Measurements from ENCODE around the gene EBF3. TPM values are rescaled to one million over a fixed set of nuclear protein-coding genes. Genes with fewer than 3 reads are reported as not detected.

The EBF3 gene
- total RNA-seq, 1 donor from 2014 or later, result 1.5 TPM

GRCh38 chr10:129912166-129912917 is 51.7 kb downstream of the EBF3 start:
- DNase-seq (ENCODE audit: low read depth in 2 of 2), result no peak

GRCh38 chr10:129911451-129912165 is 52.5 kb downstream of the EBF3 start:
- DNase-seq (ENCODE audit: low read depth in 2 of 2), result no peak

GRCh38 chr10:129910861-129911260 is 53.2 kb downstream of the EBF3 start:
- DNase-seq (ENCODE audit: low read depth in 2 of 2), result no peak

GRCh38 chr10:129909531-129910256 is 54.4 kb downstream of the EBF3 start:
- no peak for DNase-seq (ENCODE audit: low read depth in 2 of 2)

GRCh38 chr10:129909080-129909479 is 55.0 kb downstream of the EBF3 start:
- no peak for DNase-seq (ENCODE audit: low read depth in 2 of 2)

- no peak for DNase-seq (ENCODE audit: low read depth in 2 of 2)
Observed at GRCh38 chr10:129908406-129908805, 55.7 kb downstream of the EBF3 start.

GRCh38 chr10:129905553-129905952 is 58.5 kb downstream of the EBF3 start:
- no peak for DNase-seq (ENCODE audit: low read depth in 2 of 2)

- DNase-seq (ENCODE audit: low read depth in 2 of 2), result no peak
Observed at GRCh38 chr10:129904323-129904722, 59.8 kb downstream of the EBF3 start.

- no peak for DNase-seq (ENCODE audit: low read depth in 2 of 2)
Observed at GRCh38 chr10:129901389-129902006, 62.6 kb downstream of the EBF3 start.

- DNase-seq (ENCODE audit: low read depth in 2 of 2), result no peak
Observed at GRCh38 chr10:129900825-129901224, 63.2 kb downstream of the EBF3 start.

- DNase-seq (ENCODE audit: low read depth in 2 of 2), result no peak
Observed at GRCh38 chr10:129899276-129900130, 64.6 kb downstream of the EBF3 start.

- no peak for DNase-seq (ENCODE audit: low read depth in 2 of 2)
Observed at GRCh38 chr10:129898706-129899268, 65.3 kb downstream of the EBF3 start.

GRCh38 chr10:129897871-129898626 is 66.0 kb downstream of the EBF3 start:
- no peak for DNase-seq (ENCODE audit: low read depth in 2 of 2)

- no peak for DNase-seq (ENCODE audit: low read depth in 2 of 2)
Observed at GRCh38 chr10:129896860-129897200, 67.2 kb downstream of the EBF3 start.

- DNase-seq (ENCODE audit: low read depth in 2 of 2), result no peak
Observed at GRCh38 chr10:129896136-129896859, 67.8 kb downstream of the EBF3 start.

GRCh38 chr10:129895811-129896135 is 68.3 kb downstream of the EBF3 start:
- DNase-seq (ENCODE audit: low read depth in 2 of 2), result no peak

- no peak for DNase-seq (ENCODE audit: low read depth in 2 of 2)
Observed at GRCh38 chr10:129894698-129895097, 69.4 kb downstream of the EBF3 start.

- no peak for DNase-seq (ENCODE audit: low read depth in 2 of 2)
Observed at GRCh38 chr10:129893104-129894089, 70.7 kb downstream of the EBF3 start.

Measured in dermis microvascular lymphatic vessel endothelial cell (primary cell).